PC-9 (cell line): ENCODE results near the gene PLAGL2. TPM values are rescaled to one million over a fixed set of nuclear protein-coding genes. Genes with fewer than 3 reads are reported as not detected.

Source experiments
- BruUV-seq: library from RNA; stranded (reverse); fragments of 400-500 nt; replicated peaks from 2 replicates; lab custom pipeline; 2021; lab: Mats Ljungman, UMichigan
- CTCF ChIA-PET: fragments of 300-600 bp; sonication (Branson Sonifier 250); formaldehyde crosslinking; loops from one replicate; lab custom pipeline; 2022; ENCODE audit warnings: antibody characterized with exemption; lab: Charles Lee
- POLR2A ChIA-PET: fragments of 300-600 bp; sonication (Branson Sonifier 250); formaldehyde crosslinking; loops from one replicate; lab custom pipeline; 2022; ENCODE audit warnings: antibody characterized with exemption; ENCODE audit not compliant: unreplicated experiment; lab: Charles Lee
- DNase-seq, 2 experiments: peaks; one replicate each; pipeline versions ENCODE4 v3.0.0 to v3.0.0-alpha.2; 2015 to 2022; ENCODE audit warnings: mixed read lengths in 1 of 2
- H2AFZ ChIP-seq: fragments of 200-600 bp; sonication (generic); 2 replicates; pipeline ENCODE4 v1.8.1; 2017; ENCODE audit warnings: antibody characterized with exemption
- H3F3A ChIP-seq: fragments of 200-600 bp; sonication (generic); 2 replicates; pipeline ENCODE4 v1.8.1; 2017; ENCODE audit warnings: antibody characterized with exemption, mild to moderate bottlenecking, low read depth; ENCODE audit not compliant: insufficient read depth
- H3K27ac ChIP-seq: fragments of 200-600 bp; sonication (generic); 2 replicates; pipeline ENCODE4 v1.6.1; 2016; ENCODE audit warnings: mixed run types
- H3K27me3 ChIP-seq: fragments of 200-600 bp; sonication (generic); 2 replicates; pipeline ENCODE4 v1.6.1; 2016; ENCODE audit warnings: low read depth, mixed run types; ENCODE audit not compliant: insufficient read depth
- H3K36me3 ChIP-seq: fragments of 200-600 bp; sonication (generic); 2 replicates; pipeline ENCODE4 v1.6.1; 2016; ENCODE audit warnings: low read depth, mixed run types
- H3K4me1 ChIP-seq: fragments of 200-600 bp; sonication (generic); replicated peaks from 2 replicates; pipeline ENCODE4 v1.6.1; 2016; ENCODE audit warnings: mixed run types; ENCODE audit not compliant: insufficient read depth
- H3K4me2 ChIP-seq: fragments of 200-600 bp; sonication (generic); 2 replicates; pipeline ENCODE4 v1.6.1; 2017; ENCODE audit warnings: mixed run types
- H3K4me3 ChIP-seq: fragments of 200-600 bp; sonication (generic); 2 replicates; pipeline ENCODE4 v1.6.1; 2016; ENCODE audit warnings: mixed run types
- H3K79me2 ChIP-seq: fragments of 200-600 bp; sonication (generic); 2 replicates; pipeline ENCODE4 v1.6.1; 2017; ENCODE audit warnings: low read depth, mixed run types
- H3K9me2 ChIP-seq: fragments of 200-600 bp; sonication (generic); 2 replicates; pipeline ENCODE4 v1.8.1; 2017; ENCODE audit warnings: mild to moderate bottlenecking; ENCODE audit not compliant: insufficient read depth
- H3K9me3 ChIP-seq: fragments of 200-600 bp; sonication (generic); 2 replicates; pipeline ENCODE4 v1.8.1; 2016; ENCODE audit warnings: low read depth; ENCODE audit not compliant: insufficient read depth
- H4K20me1 ChIP-seq: fragments of 200-600 bp; sonication (generic); 2 replicates; pipeline ENCODE4 v1.8.1; 2017; ENCODE audit not compliant: insufficient read depth
- CTCF ChIP-seq: fragments of 200-600 bp; sonication (generic); conservative IDR thresholded peaks from 2 replicates; pipeline ENCODE4 v1.6.1; 2017; ENCODE audit warnings: mixed run types, antibody characterized with exemption, mild to moderate bottlenecking, moderate library complexity
- EZH2 ChIP-seq: fragments of 200-600 bp; sonication (generic); IDR thresholded peaks from 2 replicates; pipeline ENCODE4 v1.8.0; 2017; ENCODE audit warnings: antibody characterized with exemption, low read depth
- intact Hi-C: fragments of 100-400 bp; cut with micrococcal nuclease; formaldehyde crosslinking; loops from one replicate; pipeline ENCODE4 v1.10.0; 2022; ENCODE audit not compliant: unreplicated experiment
- total RNA-seq: library from RNA; stranded (reverse); gene quantifications from 2 replicates; pipeline ENCODE4 v1.2.3, GENCODE V29; 2021

The PLAGL2 gene
- total RNA-seq, 1 experiment from 2014 or later: 23.8 TPM

GRCh38 chr20:32153771-32154170 is 53.8 kb downstream of the PLAGL2 start:
- intact Hi-C loops: loop anchor here (2.0 kb wide), 1 partner anchor 499 kb away; no protein-coding TSS in a partner anchor
- Histone ChIP-seq H3K36me3 (peaks cover 17% of the 10 kb centered on the region; the same call in 1 of the 2 replicates), H3K9me3 (no peaks in the 10 kb centered on the region), H4K20me1 (no peaks in the 10 kb centered on the region), H3F3A (peaks cover 7% of the 10 kb centered on the region; the same call in 1 of the 2 replicates), H3K27me3 (no peaks in the 10 kb centered on the region), H3K4me2 (no peak overlapping the region), H2AFZ (no peak overlapping the region), H3K9me2 (no peaks in the 10 kb centered on the region), H3K79me2 (no peaks in the 10 kb centered on the region), H3K4me1 (no peaks in the 10 kb centered on the region), H3K27ac (no peak overlapping the region), H3K4me3 (no peak overlapping the region)
- no peak for TF ChIP-seq EZH2
- TF ChIP-seq CTCF: no peak
- CTCF ChIA-PET: no interaction called here
- no TSS peak for BruUV-seq
- POLR2A ChIA-PET: no interaction called here
- DNase-seq: no peak

- Histone ChIP-seq H3K27ac (no peak overlapping the region), H3K79me2 (no peaks in the 10 kb centered on the region), H2AFZ (no peak overlapping the region), H3K4me3 (no peak overlapping the region), H3K27me3 (no peaks in the 10 kb centered on the region), H3K4me1 (no peaks in the 10 kb centered on the region), H3F3A (peaks cover 7% of the 10 kb centered on the region; the same call in 1 of the 2 replicates), H3K9me2 (no peaks in the 10 kb centered on the region), H3K9me3 (no peaks in the 10 kb centered on the region), H4K20me1 (no peaks in the 10 kb centered on the region), H3K36me3 (peaks cover 14% of the 10 kb centered on the region; the same call in 1 of the 2 replicates), H3K4me2 (no peak overlapping the region)
- CTCF ChIA-PET: no interaction called here
- BruUV-seq: no TSS peak
- POLR2A ChIA-PET: no interaction called here
- intact Hi-C loops: no loop called here
- TF ChIP-seq EZH2: no peak
- no peak for TF ChIP-seq CTCF
- no peak for DNase-seq
These were observed 54.3 kb downstream of the PLAGL2 start for GRCh38 chr20:32153156-32153665.

DNA sequence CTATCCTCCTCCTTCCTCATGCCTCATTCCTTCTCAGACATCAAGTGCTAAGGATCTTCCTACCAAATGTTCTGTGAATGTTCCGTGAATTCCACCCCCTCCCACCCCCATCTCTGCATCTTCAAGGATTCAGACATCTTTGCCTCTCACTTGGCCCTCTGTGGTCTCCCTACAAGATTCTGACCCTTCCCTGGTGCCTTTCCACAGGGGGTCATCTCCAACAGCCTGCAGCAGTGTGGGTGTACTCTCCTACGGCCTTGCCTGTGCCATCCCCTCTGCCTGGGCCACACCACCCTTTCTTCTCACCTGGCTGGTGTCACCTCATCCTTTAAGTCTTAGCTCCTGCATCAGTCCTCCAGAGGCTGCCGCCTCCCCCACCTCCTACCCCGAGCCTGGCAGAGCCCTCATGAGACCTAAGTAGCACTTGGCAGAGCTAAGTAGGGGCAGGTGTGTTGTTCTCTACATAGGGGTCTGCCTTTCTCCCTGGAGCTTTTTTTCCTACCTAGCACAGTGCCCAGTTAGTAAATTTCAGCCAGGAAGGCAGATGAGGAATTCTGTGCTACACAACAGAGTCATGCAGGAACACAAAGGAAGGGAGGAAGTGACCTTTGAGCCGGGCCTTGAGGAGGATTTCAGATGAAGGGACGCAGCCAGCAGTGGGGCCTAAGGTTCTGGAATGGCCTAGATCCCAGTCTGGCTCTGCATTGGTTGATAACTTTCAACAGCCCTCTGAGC is 55.0 kb downstream of the PLAGL2 start:
- Histone ChIP-seq H3K79me2 (no peaks in the 10 kb centered on the region), H3K4me1 (no peaks in the 10 kb centered on the region), H3K27ac (no peak overlapping the region), H3K4me2 (no peak overlapping the region), H3K27me3 (no peaks in the 10 kb centered on the region), H4K20me1 (no peaks in the 10 kb centered on the region), H3K36me3 (peaks cover 9% of the 10 kb centered on the region; the same call in 1 of the 2 replicates), H3K9me3 (no peaks in the 10 kb centered on the region), H3K4me3 (no peak overlapping the region), H2AFZ (no peak overlapping the region), H3F3A (peaks cover 7% of the 10 kb centered on the region; the same call in 1 of the 2 replicates), H3K9me2 (no peaks in the 10 kb centered on the region)
- intact Hi-C loops: no loop called here
- CTCF ChIA-PET: no interaction called here
- POLR2A ChIA-PET: no interaction called here
- no peak for DNase-seq
- TF ChIP-seq CTCF (no peak), EZH2 (no peak)
- no TSS peak for BruUV-seq
